Endothelial cell of umbilical vein (primary cell): ENCODE data around the gene AOC2. TPM values are rescaled to one million over a fixed set of nuclear protein-coding genes. Genes with fewer than 3 reads are reported as not detected.

Experiments used
- BruUV-seq: library from RNA; stranded (reverse); fragments of 400-500 nt; replicated peaks from 2 replicates; lab custom pipeline; 2021; lab: Mats Ljungman, UMichigan
- CTCF ChIA-PET: fragments of 300-600, 350-600 bp; sonication (Branson Sonifier 250); formaldehyde crosslinking; loops from one replicate; lab custom pipeline; 2021; ENCODE audit warnings: antibody characterized with exemption, inconsistent platforms; lab: Charles Lee
- POLR2A ChIA-PET: fragments of 300-600, 350-600 bp; sonication (Branson Sonifier 250); formaldehyde crosslinking; loops from one replicate; lab custom pipeline; 2021; ENCODE audit warnings: antibody characterized with exemption, inconsistent platforms; lab: Charles Lee
- DNase-seq: peaks from one replicate; pipeline ENCODE4 v3.0.0-alpha.2; 2011; ENCODE audit warnings: low read depth, low spot score
- FAIRE-seq: peaks from 2 replicates; lab custom pipeline; 2011; peaks lifted over from hg19 to GRCh38; lab: Jason Lieb, UNC
- H2AFZ ChIP-seq: 2 replicates; pipeline ENCODE4 v1.6.0; 2012; ENCODE audit warnings: low read depth, low read length, control low read depth, inconsistent platforms
- H3K27ac ChIP-seq: 2 replicates; pipeline ENCODE4 v1.5.1; 2011; ENCODE audit warnings: low read depth, mild to moderate bottlenecking, control low read depth, low read length, moderate library complexity; ENCODE audit not compliant: insufficient read depth
- H3K27me3 ChIP-seq, 2 experiments: 2 replicates each; pipeline versions ENCODE4 v1.6.0 to v1.6.1; 2011; ENCODE audit warnings: low read length in 2 of 2, mixed read lengths in 1 of 2; ENCODE audit not compliant: control insufficient read depth in 2 of 2, insufficient read depth in 2 of 2
- H3K36me3 ChIP-seq, 2 experiments: 2 replicates in 1 of 2; 3 replicates in 1 of 2; pipeline ENCODE4 v1.5.1; 2011; ENCODE audit warnings: low read length in 2 of 2, mild to moderate bottlenecking in 1 of 2, moderate library complexity in 1 of 2; ENCODE audit not compliant: control insufficient read depth in 2 of 2, insufficient read depth in 2 of 2; ENCODE audit errors: extremely low read depth in 1 of 2
- H3K4me1 ChIP-seq: 3 replicates; pipeline ENCODE4 v1.5.1; 2011; ENCODE audit warnings: mild to moderate bottlenecking, low read length; ENCODE audit not compliant: control insufficient read depth, insufficient read depth; ENCODE audit errors: extremely low read depth
- H3K4me2 ChIP-seq: 2 replicates; pipeline ENCODE4 v1.6.1; 2011; ENCODE audit warnings: low read length, control low read depth, mixed read lengths; ENCODE audit not compliant: insufficient read depth
- H3K4me3 ChIP-seq, 3 experiments: fragments of 200-600 bp in 1 of 3; sonication (generic), shearing (Covaris generic) in 1 of 3; replicated peaks in 1 of 3; 2 replicates each; pipeline ENCODE4 v1.5.1; 2011 to 2016; ENCODE audit warnings: control low read depth in 3 of 3, low read length in 3 of 3, mild to moderate bottlenecking in 2 of 3, inconsistent platforms in 1 of 3, low read depth in 1 of 3, moderate library complexity in 1 of 3; ENCODE audit not compliant: insufficient read depth in 1 of 3
- H3K79me2 ChIP-seq: 2 replicates; pipeline ENCODE4 v1.6.0; 2012; ENCODE audit warnings: low read length, inconsistent platforms; ENCODE audit not compliant: control insufficient read depth, insufficient read depth
- H3K9ac ChIP-seq: replicated peaks from 2 replicates; pipeline ENCODE3; 2011; ENCODE audit warnings: low read length, control low read depth; ENCODE audit not compliant: insufficient read depth; ENCODE audit errors: extremely low read depth
- H3K9me1 ChIP-seq: replicated peaks from 3 replicates; pipeline ENCODE4 v1.6.0; 2011; ENCODE audit warnings: mild to moderate bottlenecking, low read length; ENCODE audit not compliant: control insufficient read depth, insufficient read depth; ENCODE audit errors: extremely low read depth
- H3K9me3 ChIP-seq: replicated peaks from 2 replicates; pipeline ENCODE4 v1.5.1; 2012; ENCODE audit warnings: low read length, inconsistent platforms; ENCODE audit not compliant: control insufficient read depth, insufficient read depth
- H4K20me1 ChIP-seq: replicated peaks from 2 replicates; pipeline ENCODE3; 2011; ENCODE audit warnings: mild to moderate bottlenecking, low read length; ENCODE audit not compliant: control insufficient read depth, insufficient read depth; ENCODE audit errors: extremely low read depth
- EZH2 ChIP-seq: IDR thresholded peaks from 2 replicates; pipeline ENCODE4 v1.6.1; 2012; ENCODE audit warnings: borderline replicate concordance, low read depth, mild to moderate bottlenecking, moderate library complexity, low read length, inconsistent platforms; ENCODE audit not compliant: severe bottlenecking
- FOS ChIP-seq: IDR thresholded peaks from 2 replicates; pipeline ENCODE4 v1.6.1; 2011; ENCODE audit warnings: mild to moderate bottlenecking, low read length, moderate library complexity, borderline replicate concordance; ENCODE audit not compliant: insufficient read depth
- GATA2 ChIP-seq: IDR thresholded peaks from 2 replicates; pipeline ENCODE4 v1.7.0; 2011; ENCODE audit warnings: low read depth, mild to moderate bottlenecking, moderate library complexity, mixed read lengths, low read length; ENCODE audit not compliant: insufficient read length, insufficient read depth
- JUN ChIP-seq: IDR thresholded peaks from 2 replicates; pipeline ENCODE4 v1.6.1; 2011; ENCODE audit warnings: borderline replicate concordance, low read depth; ENCODE audit not compliant: insufficient read length, insufficient read depth
- MYC ChIP-seq: IDR thresholded peaks from one replicate; pipeline ENCODE4 v1.6.1; 2011; ENCODE audit warnings: mild to moderate bottlenecking, low read depth, low read length
- POLR2A ChIP-seq: IDR thresholded peaks from 2 replicates; pipeline ENCODE4 v1.6.1; 2012; ENCODE audit warnings: low read depth, mild to moderate bottlenecking, control low read depth, low read length
- POLR2AphosphoS5 ChIP-seq: IDR thresholded peaks from 2 replicates; pipeline ENCODE4 v1.6.1; 2012; ENCODE audit warnings: low read depth, mild to moderate bottlenecking, control low read depth, low read length, moderate library complexity; ENCODE audit not compliant: insufficient read depth
- dilution Hi-C: fragments of 300-500 bp; cut with MboI; formaldehyde crosslinking; loops from one replicate; pipeline ENCODE4 v1.15.0; 2019; ENCODE audit warnings: low sequenced_read_pairs; ENCODE audit not compliant: extremely low pct_ligation_motif_present
- intact Hi-C: fragments of 100-400 bp; cut with micrococcal nuclease; formaldehyde crosslinking; loops from one replicate; pipeline ENCODE4 v1.10.0; 2022
- polyA plus RNA-seq, 4 experiments: library from polyadenylated mRNA; depleted of rRNA in 3 of 4; stranded (reverse) in 3 of 4; unstranded in 1 of 4; fragments of >200 nt; gene quantifications; 2 replicates each; pipeline versions ENCODE4 v1.2.1 to v1.2.3, GENCODE V29; 2011 to 2012; ENCODE audit warnings: missing spikeins in 1 of 4
- total RNA-seq: library from RNA; stranded (reverse); gene quantifications from 2 replicates; pipeline ENCODE4 v1.2.3, GENCODE V29; 2021
- TF ChIP-seq, protein P1 (sequence below), 2 donors: IDR thresholded peaks; 1 replicate in 1 of 2; 2 replicates in 1 of 2; pipeline ENCODE4 v1.5.1; 2011; ENCODE audit warnings: low read length in 2 of 2, mild to moderate bottlenecking in 2 of 2, moderate library complexity in 2 of 2, control low read depth in 1 of 2, inconsistent platforms in 1 of 2, low read depth in 1 of 2; ENCODE audit not compliant: insufficient read depth in 1 of 2; ENCODE audit errors: extremely low read depth in 1 of 2
- TF ChIP-seq, protein P2 (sequence below): IDR thresholded peaks from 2 replicates; pipeline ENCODE4 v1.6.1; 2011; ENCODE audit not compliant: insufficient read depth, insufficient read length

Gene AOC2
- total and polyA plus RNA-seq, 2 donors (not counting 3 experiments of a cell fraction or from before 2014, with no cell fraction given) = 0.62 to 1.9 TPM

DNA sequence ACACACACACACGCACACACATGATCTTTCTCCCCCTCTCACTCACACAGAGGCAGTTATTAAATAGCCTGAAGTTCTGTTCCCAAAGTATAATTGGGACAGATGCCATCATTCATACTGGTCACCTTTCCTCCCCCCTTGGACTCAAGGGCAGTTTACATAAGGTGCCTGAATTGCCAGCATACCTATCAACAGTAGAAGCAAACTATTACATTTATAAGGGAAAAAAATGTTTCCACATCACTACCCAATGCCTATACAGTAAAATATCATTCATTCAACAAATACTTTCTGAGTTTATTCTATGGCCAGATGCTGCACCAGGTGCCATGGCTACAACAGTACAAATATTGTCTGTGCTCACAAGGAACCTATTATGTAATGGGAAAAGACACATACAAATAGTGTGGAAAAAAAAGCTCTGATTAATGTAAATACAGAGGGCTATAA is 39.4 kb upstream of the AOC2 start:
- CTCF ChIA-PET = interaction anchor here (1.4 to 1.7 kb wide), 2 partner anchors 38 to 41 kb away, joined by 3 to 6 read pairs; no protein-coding TSS in a partner anchor
- dilution Hi-C loops = no loop called here
- FAIRE-seq = no peak

DNA sequence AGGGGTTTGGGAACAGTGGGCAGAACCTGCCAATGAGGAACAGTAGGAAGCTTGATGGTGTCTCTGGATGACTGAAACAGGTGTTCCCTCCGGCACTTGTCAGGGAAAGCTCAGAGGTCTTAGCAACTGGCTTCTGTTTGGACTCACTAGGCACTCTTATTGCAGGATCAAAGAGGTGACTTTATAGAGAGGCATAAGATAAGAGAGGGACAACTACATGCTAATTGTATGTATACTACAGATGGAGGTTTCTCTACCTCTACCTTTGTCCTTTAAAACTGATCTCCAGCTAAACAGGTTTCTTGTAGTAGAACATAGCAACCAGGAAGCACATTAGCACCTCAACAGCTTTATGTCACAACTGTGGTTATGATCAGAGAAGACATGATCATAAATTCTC is 38.1 kb upstream of the AOC2 start:
- dilution Hi-C loops = no loop called here
- TF ChIP-seq, protein P1, sequence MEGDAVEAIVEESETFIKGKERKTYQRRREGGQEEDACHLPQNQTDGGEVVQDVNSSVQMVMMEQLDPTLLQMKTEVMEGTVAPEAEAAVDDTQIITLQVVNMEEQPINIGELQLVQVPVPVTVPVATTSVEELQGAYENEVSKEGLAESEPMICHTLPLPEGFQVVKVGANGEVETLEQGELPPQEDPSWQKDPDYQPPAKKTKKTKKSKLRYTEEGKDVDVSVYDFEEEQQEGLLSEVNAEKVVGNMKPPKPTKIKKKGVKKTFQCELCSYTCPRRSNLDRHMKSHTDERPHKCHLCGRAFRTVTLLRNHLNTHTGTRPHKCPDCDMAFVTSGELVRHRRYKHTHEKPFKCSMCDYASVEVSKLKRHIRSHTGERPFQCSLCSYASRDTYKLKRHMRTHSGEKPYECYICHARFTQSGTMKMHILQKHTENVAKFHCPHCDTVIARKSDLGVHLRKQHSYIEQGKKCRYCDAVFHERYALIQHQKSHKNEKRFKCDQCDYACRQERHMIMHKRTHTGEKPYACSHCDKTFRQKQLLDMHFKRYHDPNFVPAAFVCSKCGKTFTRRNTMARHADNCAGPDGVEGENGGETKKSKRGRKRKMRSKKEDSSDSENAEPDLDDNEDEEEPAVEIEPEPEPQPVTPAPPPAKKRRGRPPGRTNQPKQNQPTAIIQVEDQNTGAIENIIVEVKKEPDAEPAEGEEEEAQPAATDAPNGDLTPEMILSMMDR (IDR thresholded peaks at IDR 0.05; ENCODE audit: extremely low read depth in 1 of 2, insufficient read depth in 1 of 2, low read depth in 1 of 2, low read length in 2 of 2) = no peak
- no peak for TF ChIP-seq MYC
- no peak for TF ChIP-seq JUN
- TF ChIP-seq, protein P2, sequence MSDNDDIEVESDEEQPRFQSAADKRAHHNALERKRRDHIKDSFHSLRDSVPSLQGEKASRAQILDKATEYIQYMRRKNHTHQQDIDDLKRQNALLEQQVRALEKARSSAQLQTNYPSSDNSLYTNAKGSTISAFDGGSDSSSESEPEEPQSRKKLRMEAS = no peak
- no peak for TF ChIP-seq FOS
- no peak for TF ChIP-seq POLR2A
- no peak for TF ChIP-seq POLR2AphosphoS5
- no peak for TF ChIP-seq EZH2
- TF ChIP-seq GATA2 = no peak
- no peaks in the 10 kb centered on the region for H3K9me3 ChIP-seq
- intact Hi-C loops = no loop called here
- H3K27ac ChIP-seq = no peak overlapping the region
- no TSS peak for BruUV-seq
- H3K9me1 ChIP-seq = no peaks in the 10 kb centered on the region
- no peak overlapping the region for H3K9ac ChIP-seq
- H4K20me1 ChIP-seq = no peaks in the 10 kb centered on the region
- no peaks in the 10 kb centered on the region for H3K27me3 ChIP-seq
- DNase-seq = no peak
- H3K79me2 ChIP-seq = no peaks in the 10 kb centered on the region
- no peaks in the 10 kb centered on the region for H3K4me1 ChIP-seq
- no peak overlapping the region for H3K4me2 ChIP-seq
- peaks cover 5 to 9% of the 10 kb centered on the region in 2 experiments for H3K36me3 ChIP-seq
- ChIA-PET CTCF (interaction anchor here (1.3 kb wide), 1 partner anchor 228 kb away, joined by 3 read pairs; no protein-coding TSS in a partner anchor), POLR2A (interaction anchor here (0.7 kb wide), 1 partner anchor 486 kb away, joined by 4 read pairs; no protein-coding TSS in a partner anchor)
- no peak for FAIRE-seq
- no peak overlapping the region for H3K4me3 ChIP-seq
- no peak overlapping the region for H2AFZ ChIP-seq

More for the DNA sequence above, 39.4 kb upstream of the AOC2 start:
- Histone ChIP-seq H2AFZ (no peak overlapping the region), H3K27ac (no peak overlapping the region), H3K79me2 (no peaks in the 10 kb centered on the region), H3K36me3 (peaks cover 2 to 5% of the 10 kb centered on the region in 2 experiments), H3K9me3 (no peaks in the 10 kb centered on the region), H3K27me3 (no peaks in the 10 kb centered on the region), H3K4me3 (no peak overlapping the region), H3K9me1 (no peaks in the 10 kb centered on the region), H3K4me2 (no peak overlapping the region), H3K9ac (no peak overlapping the region), H4K20me1 (no peaks in the 10 kb centered on the region), H3K4me1 (no peaks in the 10 kb centered on the region)
- intact Hi-C loops = no loop called here
- POLR2A ChIA-PET = no interaction called here
- TF ChIP-seq MYC (no peak), JUN (no peak), GATA2 (no peak)
- TF ChIP-seq, protein P2 = no peak
- DNase-seq = no peak
- BruUV-seq = no TSS peak
